Measurements from ENCODE around the gene XRCC1. TPM values are rescaled to one million over a fixed set of nuclear protein-coding genes. Genes with fewer than 3 reads are reported as not detected.

XRCC1 gene
- polyA plus RNA-seq, 3 donors = 13.1 to 23.0 (median 19.3) TPM

DNA sequence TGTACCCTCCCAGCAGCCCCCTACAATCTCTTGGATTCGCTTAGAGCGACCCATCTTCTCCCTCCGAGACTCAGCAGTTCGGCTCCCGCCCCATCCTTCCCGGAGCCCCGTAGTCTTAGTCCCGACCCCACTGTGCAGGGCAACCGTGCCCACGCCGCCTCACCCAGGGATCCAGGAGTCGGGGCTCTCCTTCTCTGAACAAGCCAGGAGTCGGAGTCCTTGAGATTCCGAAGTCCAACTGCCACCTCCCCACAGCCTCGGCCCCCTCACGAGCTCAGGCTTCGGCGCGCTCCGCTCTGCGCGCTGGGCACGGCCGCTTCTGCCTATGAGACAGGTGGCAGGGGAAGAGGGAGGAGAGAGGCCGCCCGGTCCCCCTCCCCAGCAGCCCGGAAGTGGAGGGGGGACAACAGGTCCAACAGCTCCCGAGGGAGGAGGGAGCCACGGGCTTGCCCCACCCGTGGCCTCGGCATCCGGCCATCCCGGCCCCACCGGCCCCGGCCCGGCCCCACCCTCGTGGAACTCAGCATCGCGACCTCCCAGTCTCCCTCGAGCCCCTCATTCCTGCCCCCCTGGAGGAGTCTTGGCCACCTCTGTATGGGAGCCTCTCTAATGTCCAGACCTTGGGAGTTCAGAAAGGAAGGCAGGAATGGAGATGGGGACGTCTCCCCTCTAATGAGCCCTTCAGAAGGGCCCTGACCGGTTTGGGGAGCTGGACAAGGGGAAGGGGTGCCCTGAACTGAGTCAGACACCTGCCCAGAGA is 70.7 kb downstream of the XRCC1 start, which contains the start of gene PHLDB3:
Gene PHLDB3, minus strand, starts transcription at position 321 of the 760 bp plus-strand sequence. CDS start 628 bp downstream, outside the sequence.
- no peaks in the 10 kb centered on the region for H4K20me1 ChIP-seq (ENCODE audit: insufficient read depth, low read length)
- peak within 1 kb of the TSS; percentile 76 for H3K9ac ChIP-seq (ENCODE audit: insufficient read depth, low read length, poor library complexity, severe bottlenecking)
- Mint-ChIP-seq H3K27ac (peak within 1 kb of the TSS; percentile 82 to 96 (median 91)), H3K36me3 (peaks cover 29 to 52% of the 10 kb centered on the region in 2 donors), H3K9me3 (no peaks in the 10 kb centered on the region), H3K4me1 (peaks cover 22% of the 10 kb centered on the region), H3K4me3 (peak within 1 kb of the TSS; percentile 96 to 97), H3K27me3 (ENCODE audit: low read depth in 3 of 3) (peaks cover 2 to 9% (median 5%) of the 10 kb centered on the region in 3 donors)
- H3K9me3 ChIP-seq (replicated peaks in 1 of 2; ENCODE audit: control insufficient read depth in 1 of 2, insufficient read depth in 1 of 2, low read length in 2 of 2) = no peaks in the 10 kb centered on the region
- TF ChIP-seq CTCF (IDR thresholded peaks at IDR 0.05) = no peak
- peak within 1 kb of the TSS; percentile 96 for H3K4me2 ChIP-seq (replicated peaks; ENCODE audit: extremely low read depth, low read length, poor library complexity, severe bottlenecking)
- peak within 1 kb of the TSS; percentile 87 for H2AFZ ChIP-seq (ENCODE audit: insufficient read depth, low read depth, low read length, poor library complexity, severe bottlenecking)
- peaks cover 18 to 28% of the 10 kb centered on the region in 2 donors for H3K4me1 ChIP-seq (ENCODE audit: control insufficient read depth in 1 of 2, insufficient read depth in 2 of 2, low read length in 2 of 2)
- WGBS (ENCODE audit: insufficient coverage) = 0% methylated on average over 24 of the region's 42 CpGs
- intact Hi-C loops (cut with micrococcal nuclease) = loop anchor here (1.0 to 5.0 kb wide), 2 partner anchors 41 to 57 kb away; no protein-coding TSS in a partner anchor
- peak in 1 of 3 donors; percentile 19 for DNase-seq
- H3K27ac ChIP-seq (ENCODE audit: low read depth in 1 of 2, low read length in 2 of 2) = peak within 1 kb of the TSS; percentile 68 to 74
- peaks cover 19 to 32% of the 10 kb centered on the region in 2 donors for H3K36me3 ChIP-seq (replicated peaks in 1 of 2; ENCODE audit: control insufficient read depth in 1 of 2, insufficient read depth in 2 of 2, low read length in 2 of 2)
- H3K4me3 ChIP-seq (replicated peaks in 1 of 3; ENCODE audit: low read depth in 2 of 3, low read length in 3 of 3) = peak within 1 kb of the TSS; percentile 58 to 89 (median 73)
- no peaks in the 10 kb centered on the region for H3K79me2 ChIP-seq (ENCODE audit: insufficient read depth, low read length)
- no peaks in the 10 kb centered on the region for H3K27me3 ChIP-seq (ENCODE audit: control insufficient read depth in 2 of 2, insufficient read depth in 2 of 2, low read length in 2 of 2)

GRCh38 chr19:43503501-43504425 is 71.6 kb downstream of the XRCC1 start:
- Histone ChIP-seq H2AFZ (ENCODE audit: insufficient read depth, low read depth, low read length, poor library complexity, severe bottlenecking) (peak overlapping the region; percentile 87), H3K4me2 (replicated peaks; ENCODE audit: extremely low read depth, low read length, poor library complexity, severe bottlenecking) (peak overlapping the region; percentile 96), H3K79me2 (ENCODE audit: insufficient read depth, low read length) (no peaks in the 10 kb centered on the region), H3K4me3 (replicated peaks in 1 of 3; ENCODE audit: low read depth in 2 of 3, low read length in 3 of 3) (peak overlapping the region; percentile 58 to 89 (median 73)), H3K9ac (ENCODE audit: insufficient read depth, low read length, poor library complexity, severe bottlenecking) (peak overlapping the region; percentile 76), H3K4me1 (ENCODE audit: control insufficient read depth in 1 of 2, insufficient read depth in 2 of 2, low read length in 2 of 2) (peaks cover 18 to 28% of the 10 kb centered on the region in 2 donors), H4K20me1 (ENCODE audit: insufficient read depth, low read length) (no peaks in the 10 kb centered on the region), H3K36me3 (replicated peaks in 1 of 2; ENCODE audit: control insufficient read depth in 1 of 2, insufficient read depth in 2 of 2, low read length in 2 of 2) (peaks cover 14 to 26% of the 10 kb centered on the region in 2 donors), H3K27ac (ENCODE audit: low read depth in 1 of 2, low read length in 2 of 2) (peak overlapping the region; percentile 68 to 74), H3K9me3 (replicated peaks in 1 of 2; ENCODE audit: control insufficient read depth in 1 of 2, insufficient read depth in 1 of 2, low read length in 2 of 2) (no peaks in the 10 kb centered on the region), H3K27me3 (ENCODE audit: control insufficient read depth in 2 of 2, insufficient read depth in 2 of 2, low read length in 2 of 2) (no peaks in the 10 kb centered on the region)
- peaks cover 2 to 9% (median 5%) of the 10 kb centered on the region in 3 donors for H3K27me3 Mint-ChIP-seq (ENCODE audit: low read depth in 3 of 3)
- TF ChIP-seq CTCF (IDR thresholded peaks at IDR 0.05) = no peak
- no peaks in the 10 kb centered on the region for H3K9me3 Mint-ChIP-seq
- under 1% methylated on average over 57 of the region's 64 CpGs for WGBS (ENCODE audit: insufficient coverage)
- H3K36me3 Mint-ChIP-seq = peaks cover 27 to 53% of the 10 kb centered on the region in 2 donors
- peak overlapping the region; percentile 82 to 96 (median 91) for H3K27ac Mint-ChIP-seq
- DNase-seq = peak; percentile 88 to 94 (median 92)
- H3K4me3 Mint-ChIP-seq = peak overlapping the region; percentile 96 to 97
- intact Hi-C loops (cut with micrococcal nuclease) = loop anchor here in 1 of 2 donors (1.0 kb wide), 1 partner anchor 40 kb away; no protein-coding TSS in a partner anchor
- H3K4me1 Mint-ChIP-seq = peaks cover 22% of the 10 kb centered on the region

Measured in CD14-positive monocyte (primary cell).